Measurements from ENCODE around the gene AK9.

AK9 gene

GRCh38 chr6:109482905-109483734 lies 207.9 kb downstream of the AK9 start, which contains the start of gene ZBTB24:
Gene ZBTB24 (minus strand): TSS chr6:109483219. CDS start chr6:109482026, 1,193 bp downstream.
- Histone ChIP-seq H2BK120ac (ENCODE audit: low read depth, low read length) (peak within 1 kb of the TSS; percentile 68), H3K4me2 (ENCODE audit: low read length) (peak within 1 kb of the TSS; percentile 98), H3K23ac (ENCODE audit: low read length) (peak within 1 kb of the TSS; percentile 66), H2BK5ac (ENCODE audit: low read length) (no peak within 1 kb of the TSS), H3K27me3 (ENCODE audit: insufficient read depth, low read length, poor library complexity) (no peaks in the 10 kb centered on the region), H3K4ac (ENCODE audit: low read depth, low read length) (peak within 1 kb of the TSS; percentile 98), H2AK5ac (ENCODE audit: low read length) (no peak within 1 kb of the TSS), H3K36me3 (ENCODE audit: control insufficient read depth, insufficient read depth, low read length) (no peaks in the 10 kb centered on the region), H3K27ac (ENCODE audit: low read depth, low read length) (no peak within 1 kb of the TSS), H2BK15ac (replicated peaks; ENCODE audit: low read depth) (no peak within 1 kb of the TSS), H4K8ac (ENCODE audit: low read depth, low read length) (peak within 1 kb of the TSS; percentile 70), H3K56ac (ENCODE audit: low read length) (peak within 1 kb of the TSS; percentile 95), H3K79me1 (ENCODE audit: low read length) (peaks cover 17% of the 10 kb centered on the region), H3K79me2 (ENCODE audit: control insufficient read depth, insufficient read depth, low read length) (peaks cover 35% of the 10 kb centered on the region), H4K5ac (ENCODE audit: low read length) (no peak within 1 kb of the TSS), H3K4me1 (ENCODE audit: control insufficient read depth, low read depth, low read length) (peaks cover 10% of the 10 kb centered on the region), H3K9ac (ENCODE audit: low read length) (peak within 1 kb of the TSS; percentile 93), H3K18ac (ENCODE audit: low read length) (peak within 1 kb of the TSS; percentile 99), H3K4me3 (ENCODE audit: low read length) (peak within 1 kb of the TSS; percentile 97)
- DNase-seq = peak; percentile 93
- no CpG with 5 or more reads among the region's 97 CpGs for WGBS (ENCODE audit: extremely low coverage, insufficient coverage, low lambda C conversion rate)

GRCh38 chr6:109480993-109481480 lies 210.0 kb downstream of the AK9 start:
- peaks cover 26% of the 10 kb centered on the region for H3K79me1 ChIP-seq (ENCODE audit: low read length)
- no peak overlapping the region for H3K27ac ChIP-seq (ENCODE audit: low read depth, low read length)
- no peak for DNase-seq
- H2BK5ac ChIP-seq (ENCODE audit: low read length) = no peak overlapping the region
- no peak overlapping the region for H3K56ac ChIP-seq (ENCODE audit: low read length)
- H2AK5ac ChIP-seq (ENCODE audit: low read length) = no peak overlapping the region
- H3K18ac ChIP-seq (ENCODE audit: low read length) = no peak overlapping the region
- WGBS (ENCODE audit: extremely low coverage, insufficient coverage, low lambda C conversion rate) = no CpG with 5 or more reads among the region's 7 CpGs
- no peak overlapping the region for H2BK120ac ChIP-seq (ENCODE audit: low read depth, low read length)
- no peaks in the 10 kb centered on the region for H3K27me3 ChIP-seq (ENCODE audit: insufficient read depth, low read length, poor library complexity)
- H3K79me2 ChIP-seq (ENCODE audit: control insufficient read depth, insufficient read depth, low read length) = peaks cover 49% of the 10 kb centered on the region
- peaks cover 12% of the 10 kb centered on the region for H3K4me1 ChIP-seq (ENCODE audit: control insufficient read depth, low read depth, low read length)
- no peak overlapping the region for H3K4ac ChIP-seq (ENCODE audit: low read depth, low read length)
- H3K4me2 ChIP-seq (ENCODE audit: low read length) = peak overlapping the region; percentile 7
- no peaks in the 10 kb centered on the region for H3K36me3 ChIP-seq (ENCODE audit: control insufficient read depth, insufficient read depth, low read length)
- no peak overlapping the region for H3K4me3 ChIP-seq (ENCODE audit: low read length)
- H3K9ac ChIP-seq (ENCODE audit: low read length) = peak overlapping the region; percentile 3
- H4K8ac ChIP-seq (ENCODE audit: low read depth, low read length) = no peak overlapping the region
- no peak overlapping the region for H2BK15ac ChIP-seq (replicated peaks; ENCODE audit: low read depth)
- no peak overlapping the region for H3K23ac ChIP-seq (ENCODE audit: low read length)
- no peak overlapping the region for H4K5ac ChIP-seq (ENCODE audit: low read length)

- Histone ChIP-seq H2AK5ac (ENCODE audit: low read length) (no peak overlapping the region), H3K27ac (ENCODE audit: low read depth, low read length) (no peak overlapping the region), H4K5ac (ENCODE audit: low read length) (no peak overlapping the region), H3K4me3 (ENCODE audit: low read length) (no peak overlapping the region), H3K4ac (ENCODE audit: low read depth, low read length) (no peak overlapping the region), H4K8ac (ENCODE audit: low read depth, low read length) (no peak overlapping the region), H3K56ac (ENCODE audit: low read length) (peak overlapping the region; percentile 42), H3K4me1 (ENCODE audit: control insufficient read depth, low read depth, low read length) (peaks cover 12% of the 10 kb centered on the region), H3K4me2 (ENCODE audit: low read length) (peak overlapping the region; percentile 22), H3K36me3 (ENCODE audit: control insufficient read depth, insufficient read depth, low read length) (peaks cover 5% of the 10 kb centered on the region), H3K9ac (ENCODE audit: low read length) (no peak overlapping the region), H3K23ac (ENCODE audit: low read length) (no peak overlapping the region), H2BK120ac (ENCODE audit: low read depth, low read length) (no peak overlapping the region), H3K18ac (ENCODE audit: low read length) (no peak overlapping the region), H2BK5ac (ENCODE audit: low read length) (no peak overlapping the region), H2BK15ac (replicated peaks; ENCODE audit: low read depth) (no peak overlapping the region), H3K79me2 (ENCODE audit: control insufficient read depth, insufficient read depth, low read length) (peaks cover 49% of the 10 kb centered on the region), H3K27me3 (ENCODE audit: insufficient read depth, low read length, poor library complexity) (no peaks in the 10 kb centered on the region), H3K79me1 (ENCODE audit: low read length) (peaks cover 30% of the 10 kb centered on the region)
- no peak for DNase-seq
- no CpG with 5 or more reads among the region's 5 CpGs for WGBS (ENCODE audit: extremely low coverage, insufficient coverage, low lambda C conversion rate)
Observed at GRCh38 chr6:109478841-109479624, 212.0 kb downstream of the AK9 start.

- Histone ChIP-seq H3K4me2 (ENCODE audit: low read length) (no peak overlapping the region), H3K9ac (ENCODE audit: low read length) (no peak overlapping the region), H3K36me3 (ENCODE audit: control insufficient read depth, insufficient read depth, low read length) (peaks cover 8% of the 10 kb centered on the region), H2BK120ac (ENCODE audit: low read depth, low read length) (no peak overlapping the region), H3K18ac (ENCODE audit: low read length) (no peak overlapping the region), H3K23ac (ENCODE audit: low read length) (no peak overlapping the region), H4K5ac (ENCODE audit: low read length) (no peak overlapping the region), H3K79me2 (ENCODE audit: control insufficient read depth, insufficient read depth, low read length) (peaks cover 49% of the 10 kb centered on the region), H2AK5ac (ENCODE audit: low read length) (no peak overlapping the region), H4K8ac (ENCODE audit: low read depth, low read length) (no peak overlapping the region), H3K79me1 (ENCODE audit: low read length) (peaks cover 32% of the 10 kb centered on the region), H3K27ac (ENCODE audit: low read depth, low read length) (no peak overlapping the region), H2BK5ac (ENCODE audit: low read length) (no peak overlapping the region), H3K27me3 (ENCODE audit: insufficient read depth, low read length, poor library complexity) (no peaks in the 10 kb centered on the region), H3K4me1 (ENCODE audit: control insufficient read depth, low read depth, low read length) (peaks cover 10% of the 10 kb centered on the region), H3K4ac (ENCODE audit: low read depth, low read length) (no peak overlapping the region), H3K56ac (ENCODE audit: low read length) (peak overlapping the region; percentile 38), H3K4me3 (ENCODE audit: low read length) (no peak overlapping the region), H2BK15ac (replicated peaks; ENCODE audit: low read depth) (no peak overlapping the region)
- no peak for DNase-seq
- no CpG with 5 or more reads among the region's 9 CpGs for WGBS (ENCODE audit: extremely low coverage, insufficient coverage, low lambda C conversion rate)
Observed at GRCh38 chr6:109478222-109478805, 212.7 kb downstream of the AK9 start.

- Histone ChIP-seq H3K18ac (ENCODE audit: low read length) (no peak overlapping the region), H4K5ac (ENCODE audit: low read length) (no peak overlapping the region), H3K4me1 (ENCODE audit: control insufficient read depth, low read depth, low read length) (peaks cover 10% of the 10 kb centered on the region), H3K79me2 (ENCODE audit: control insufficient read depth, insufficient read depth, low read length) (peaks cover 49% of the 10 kb centered on the region), H2BK120ac (ENCODE audit: low read depth, low read length) (no peak overlapping the region), H3K4me3 (ENCODE audit: low read length) (no peak overlapping the region), H2BK5ac (ENCODE audit: low read length) (no peak overlapping the region), H3K4ac (ENCODE audit: low read depth, low read length) (no peak overlapping the region), H3K23ac (ENCODE audit: low read length) (no peak overlapping the region), H3K27ac (ENCODE audit: low read depth, low read length) (peak overlapping the region; percentile 17), H3K36me3 (ENCODE audit: control insufficient read depth, insufficient read depth, low read length) (peaks cover 10% of the 10 kb centered on the region), H2BK15ac (replicated peaks; ENCODE audit: low read depth) (no peak overlapping the region), H3K4me2 (ENCODE audit: low read length) (peak overlapping the region; percentile 27), H3K79me1 (ENCODE audit: low read length) (peaks cover 34% of the 10 kb centered on the region), H2AK5ac (ENCODE audit: low read length) (no peak overlapping the region), H4K8ac (ENCODE audit: low read depth, low read length) (no peak overlapping the region), H3K27me3 (ENCODE audit: insufficient read depth, low read length, poor library complexity) (no peaks in the 10 kb centered on the region), H3K9ac (ENCODE audit: low read length) (no peak overlapping the region), H3K56ac (ENCODE audit: low read length) (peak overlapping the region; percentile 25)
- WGBS (ENCODE audit: extremely low coverage, insufficient coverage, low lambda C conversion rate) = no CpG with 5 or more reads among the region's 2 CpGs
- peak; percentile 48 for DNase-seq
Observed at GRCh38 chr6:109477725-109478124, 213.3 kb downstream of the AK9 start.

All from mesendoderm (in vitro differentiated cells).